Epithelial cell of esophagus (primary cell): ENCODE measurements around the gene C10orf143.

Source experiments
- DNase-seq: peaks from one replicate; pipeline ENCODE4 v3.0.0; 2010; ENCODE audit warnings: low read depth
- H3K4me3 ChIP-seq: 2 replicates; pipeline ENCODE4 v1.5.1; 2011; ENCODE audit warnings: mild to moderate bottlenecking, low read length, control low read depth
- CTCF ChIP-seq: IDR thresholded peaks from 2 replicates; pipeline ENCODE4 v1.5.1; 2011; ENCODE audit warnings: low read depth, mild to moderate bottlenecking, low read length, control low read depth, inconsistent platforms; ENCODE audit not compliant: insufficient read depth; ENCODE audit errors: missing control alignments

The C10orf143 gene

GRCh38 chr10:130041451-130042371 is 68.9 kb downstream of the C10orf143 start:
- no peak for TF ChIP-seq CTCF
- H3K4me3 ChIP-seq: no peak overlapping the region
- DNase-seq: no peak

GRCh38 chr10:130040817-130041330 is 69.8 kb downstream of the C10orf143 start:
- H3K4me3 ChIP-seq: no peak overlapping the region
- TF ChIP-seq CTCF: no peak
- DNase-seq: no peak

- DNase-seq: no peak
- TF ChIP-seq CTCF: no peak
- no peak overlapping the region for H3K4me3 ChIP-seq
Measured at GRCh38 chr10:130040351-130040750, 70.3 kb downstream of the C10orf143 start.

- no peak for TF ChIP-seq CTCF
- no peak overlapping the region for H3K4me3 ChIP-seq
- DNase-seq: no peak
Measured at GRCh38 chr10:130039141-130039540, 71.5 kb downstream of the C10orf143 start.

GRCh38 chr10:130038611-130039109 is 72.0 kb downstream of the C10orf143 start:
- no peak for TF ChIP-seq CTCF
- DNase-seq: no peak
- H3K4me3 ChIP-seq: no peak overlapping the region

GRCh38 chr10:130038019-130038555 is 72.5 kb downstream of the C10orf143 start:
- no peak overlapping the region for H3K4me3 ChIP-seq
- no peak for DNase-seq
- no peak for TF ChIP-seq CTCF
